Prostate gland (tissue), 2 donors: ENCODE measurements around the gene ADAM22.

ENCODE experiments used
- CTCF ChIP-seq, 4 experiments: fragments of 200-600 bp in 2 of 4; fragments of 450-650 bp in 2 of 4; sonication (generic) in 2 of 4; IDR thresholded peaks; 1 replicate in 3 of 4; 2 replicates in 1 of 4; pipeline ENCODE4 v1.5.1; 2016 to 2019; ENCODE audit warnings: antibody characterized with exemption in 4 of 4, mild to moderate bottlenecking in 2 of 4, moderate library complexity in 2 of 4
- POLR2A ChIP-seq: fragments of 450-650 bp; IDR thresholded peaks from one replicate; pipeline ENCODE4 v1.6.1; 2016; ENCODE audit warnings: antibody characterized with exemption, mild to moderate bottlenecking
- POLR2AphosphoS5 ChIP-seq: sonication (generic); formaldehyde crosslinking; IDR thresholded peaks from one replicate; pipeline ENCODE4 v1.6.1; 2017; ENCODE audit warnings: antibody characterized with exemption

- TF ChIP-seq POLR2A: no peak
- TF ChIP-seq CTCF (IDR thresholded peaks at IDR 0.05): no peak
- TF ChIP-seq POLR2AphosphoS5: no peak
These were observed 213.3 kb downstream of the ADAM22 start for GRCh38 chr7:88147341-88147740.
